HG03575 (cell line): ENCODE results near the gene OR52N2.

Experiments used
- ATAC-seq: cut with Tn5 transposase; IDR thresholded peaks from one replicate; pipeline ENCODE4 v1.9.1; 2021; ENCODE audit not compliant: unreplicated experiment, insufficient number of reproducible peaks, low FRiP score; ENCODE audit errors: extremely low read depth

OR52N2 gene

DNA sequence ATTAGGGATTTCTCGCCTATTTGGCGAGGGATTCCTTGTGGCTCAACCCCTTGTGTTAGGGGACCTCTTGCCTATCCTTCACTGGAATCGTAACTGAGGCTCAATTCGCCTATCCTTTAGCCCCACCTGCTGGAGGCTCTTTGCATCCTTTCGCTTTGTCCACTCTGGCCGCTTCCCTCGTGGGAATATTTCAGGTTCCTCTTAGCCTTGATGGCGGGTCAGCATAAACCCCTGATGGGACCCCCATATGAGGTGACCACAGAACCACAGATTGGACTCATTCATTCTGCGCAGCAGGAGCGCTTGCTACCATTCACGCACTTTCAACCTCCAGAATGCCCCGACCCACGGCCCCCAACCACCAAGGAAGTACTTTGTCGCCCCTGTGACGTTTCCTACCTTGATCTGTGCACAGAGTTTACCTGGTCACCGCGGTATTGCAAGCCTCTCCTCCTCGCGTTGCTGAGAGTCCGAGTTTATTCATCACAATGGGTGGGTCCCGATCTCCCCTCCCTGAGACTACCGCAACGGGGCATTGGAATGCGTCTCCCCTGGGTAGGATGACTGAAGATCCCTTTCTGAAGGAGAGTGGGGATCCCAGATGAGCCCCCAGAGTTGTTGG lies at the start of gene OR52N2:
Gene OR52N2 (plus strand): TSS at position 425 of the 622 bp plus-strand sequence. CDS start 11,412 bp downstream, outside the sequence.
- peak; percentile 96 for ATAC-seq

DNA sequence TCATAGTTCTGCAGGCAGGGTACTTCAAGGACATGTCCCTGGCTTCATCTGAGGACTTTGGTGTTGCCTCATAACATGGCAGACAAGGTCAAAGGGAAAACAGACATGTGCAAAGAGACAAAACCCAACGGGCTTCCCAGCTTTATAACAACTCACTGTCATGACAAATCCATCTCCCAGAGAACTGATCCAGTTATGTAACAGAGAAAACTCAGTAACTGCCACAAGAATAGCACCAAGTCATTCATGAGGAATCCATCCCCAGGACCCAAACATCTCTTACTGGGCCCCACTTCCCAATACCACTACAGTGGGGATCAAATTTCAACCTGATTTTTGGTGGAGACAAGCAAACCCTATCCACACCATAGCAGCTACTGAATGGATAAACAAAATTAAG lies 41.7 kb upstream of the OR52N2 start:
- no peak for ATAC-seq

DNA sequence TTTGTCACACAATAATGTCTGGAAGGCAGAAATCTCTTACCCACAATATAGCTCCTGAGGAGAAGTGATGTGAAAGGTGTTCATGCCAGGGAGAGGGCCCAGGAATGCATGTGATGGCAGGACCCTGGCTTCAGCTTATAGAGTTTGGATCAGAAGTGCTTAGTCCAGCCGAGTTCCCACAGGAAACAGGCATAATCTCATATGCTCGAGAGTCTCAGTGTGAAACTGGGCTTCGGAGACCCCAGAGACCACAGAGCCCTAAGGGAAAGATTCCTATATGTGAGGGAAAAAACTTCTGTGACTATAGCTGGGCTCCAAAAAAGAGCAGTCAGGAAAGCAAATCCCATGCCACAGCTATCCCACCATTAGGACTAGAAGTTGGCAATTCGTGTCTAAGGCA lies 25.5 kb upstream of the OR52N2 start, which contains the start of gene OR52N5:
Gene OR52N5 (minus strand): TSS at position 101 of the 400 bp plus-strand sequence. CDS start 4,721 bp downstream, outside the sequence.
- no peak for ATAC-seq

DNA sequence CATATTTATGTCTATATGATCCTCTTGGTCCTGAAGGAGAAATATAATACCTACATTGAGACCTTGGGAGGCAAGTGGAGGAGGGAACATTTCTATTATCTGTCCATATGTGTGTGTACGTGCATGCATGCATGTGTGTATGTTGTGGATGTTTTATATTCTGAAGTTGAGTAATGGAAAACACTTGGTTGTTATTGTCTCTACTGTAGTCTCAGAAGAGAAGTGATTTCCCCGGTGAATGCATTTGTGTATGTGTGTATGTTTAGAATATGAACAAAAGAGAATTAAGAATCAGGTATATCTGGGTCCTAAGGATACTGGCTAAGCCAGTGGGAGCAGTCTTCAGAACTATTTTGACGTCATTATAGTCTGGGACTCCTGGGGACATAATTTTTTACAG lies 17.6 kb upstream of the OR52N2 start, which contains the start of gene OR52N1:
Gene OR52N1 (minus strand): TSS at position 101 of the 400 bp plus-strand sequence. CDS start 2,449 bp downstream, outside the sequence.
- ATAC-seq: no peak

DNA sequence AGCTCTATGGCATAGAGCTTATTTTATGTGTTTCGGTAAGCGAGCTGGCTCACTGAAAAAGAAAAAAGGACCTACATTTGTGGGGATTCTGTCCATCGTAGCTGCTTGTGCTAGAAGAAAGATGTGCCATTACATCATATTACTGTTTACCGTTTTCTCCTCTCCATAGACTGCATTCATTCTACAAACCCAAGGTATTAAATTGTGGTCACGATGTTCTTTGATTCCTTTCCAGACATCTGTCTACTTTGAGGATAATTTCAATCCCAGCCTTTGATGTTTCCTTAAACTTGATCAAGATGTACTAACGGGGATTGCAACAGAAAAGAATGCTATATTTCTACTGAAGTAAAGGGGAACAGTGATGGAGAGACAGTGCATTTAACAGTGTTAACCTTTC lies 12.2 kb upstream of the OR52N2 start:
- no peak for ATAC-seq

DNA sequence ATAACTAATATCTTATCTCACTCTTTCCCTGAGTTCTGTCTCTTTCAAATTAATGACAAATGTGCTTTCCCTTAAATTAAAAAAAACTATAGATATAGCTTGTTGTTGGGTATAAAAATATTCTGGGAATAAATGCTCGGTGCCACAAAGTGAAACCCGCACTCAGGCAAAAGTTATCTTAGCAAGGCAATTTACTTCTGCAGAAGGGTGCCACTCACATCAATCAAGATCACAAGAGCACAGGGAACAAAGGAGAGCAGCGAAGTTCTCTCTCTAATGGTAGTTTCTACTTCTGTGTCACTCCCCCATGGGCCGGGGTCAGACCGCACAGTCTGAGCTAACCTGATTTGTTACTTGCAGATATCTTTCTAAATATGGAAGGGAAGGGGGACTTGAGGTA lies 4.7 kb upstream of the OR52N2 start:
- ATAC-seq: no peak

DNA sequence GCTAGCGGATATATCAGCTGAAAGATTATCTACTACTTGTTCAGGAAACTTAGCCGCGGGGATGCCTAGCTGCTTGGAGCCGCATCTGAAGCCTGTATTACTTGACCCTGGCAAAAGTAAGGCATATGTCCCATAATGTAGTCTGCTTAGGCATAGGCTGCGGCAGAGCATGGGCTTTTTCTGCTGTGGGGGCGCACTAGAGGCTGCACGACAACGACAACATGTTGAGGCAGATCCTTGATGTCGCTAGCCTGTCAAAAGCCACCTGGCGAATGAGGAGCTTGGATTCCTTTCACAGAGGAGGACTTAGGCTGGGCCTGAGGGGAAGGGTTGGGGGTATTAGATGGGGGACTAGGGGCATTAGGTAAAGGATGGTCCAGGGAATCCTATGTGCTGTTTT lies 1.1 kb upstream of the OR52N2 start:
- ATAC-seq: no peak

DNA sequence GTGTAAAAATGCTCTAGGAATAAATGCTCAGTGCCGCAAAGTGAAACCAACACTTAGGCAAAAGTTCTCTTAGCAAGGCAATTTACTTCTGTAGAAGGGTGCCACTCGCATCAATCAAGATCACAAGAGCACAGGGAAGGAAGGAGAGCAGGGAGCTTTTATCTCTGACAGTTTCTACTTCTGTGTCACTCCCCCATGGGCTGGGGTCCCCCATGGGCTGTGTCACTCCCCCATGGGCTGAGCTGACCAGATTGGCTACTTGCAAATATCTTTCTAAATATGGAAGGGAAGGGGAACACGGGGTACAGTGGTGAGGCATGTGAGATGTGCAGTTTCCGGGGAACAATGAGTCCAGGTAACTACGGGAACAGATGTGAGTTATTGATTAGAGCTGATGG lies 397 bp downstream of the OR52N2 start:
- no peak for ATAC-seq

DNA sequence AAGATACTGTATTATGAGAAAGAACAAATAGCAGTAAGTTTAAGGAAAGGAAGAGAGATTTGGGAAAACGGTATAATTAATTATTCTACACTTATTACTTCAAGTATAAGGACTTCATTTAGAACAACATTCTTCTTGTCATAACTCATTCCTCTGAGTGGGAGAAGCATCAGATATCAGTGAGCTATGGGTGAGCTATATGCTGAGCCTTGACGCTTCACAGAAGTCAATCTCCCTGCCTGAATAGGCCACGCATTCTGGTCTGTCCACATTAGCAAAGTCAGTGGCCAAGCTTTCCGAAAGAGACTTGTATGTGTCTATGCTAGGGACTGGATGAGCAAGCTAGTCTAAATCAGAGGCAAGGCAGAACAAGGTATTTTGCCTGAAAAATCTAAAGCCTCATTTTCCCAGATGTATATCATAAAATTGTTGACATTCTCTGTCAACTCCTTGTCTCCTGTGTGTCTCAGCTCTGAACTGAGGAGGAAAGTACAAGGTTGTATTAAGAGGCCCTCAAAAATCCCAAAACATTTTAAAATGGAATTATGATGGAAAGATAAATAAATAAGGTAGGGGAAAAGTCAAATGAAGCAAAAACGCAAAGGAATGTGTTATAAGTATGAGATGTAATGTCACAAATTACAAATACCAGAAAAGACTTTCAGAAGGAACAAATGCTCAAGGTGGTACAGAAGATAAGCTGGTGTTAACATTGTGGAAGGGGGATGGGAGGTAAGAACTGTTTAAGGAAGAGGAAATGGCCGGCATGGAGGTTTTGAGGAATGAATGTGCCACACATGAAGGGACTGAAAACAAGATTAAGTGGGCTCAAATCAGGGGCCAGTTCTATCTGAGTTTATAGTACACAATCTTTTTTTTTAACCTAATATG lies 1.4 kb downstream of the OR52N2 start:
- no peak for ATAC-seq

DNA sequence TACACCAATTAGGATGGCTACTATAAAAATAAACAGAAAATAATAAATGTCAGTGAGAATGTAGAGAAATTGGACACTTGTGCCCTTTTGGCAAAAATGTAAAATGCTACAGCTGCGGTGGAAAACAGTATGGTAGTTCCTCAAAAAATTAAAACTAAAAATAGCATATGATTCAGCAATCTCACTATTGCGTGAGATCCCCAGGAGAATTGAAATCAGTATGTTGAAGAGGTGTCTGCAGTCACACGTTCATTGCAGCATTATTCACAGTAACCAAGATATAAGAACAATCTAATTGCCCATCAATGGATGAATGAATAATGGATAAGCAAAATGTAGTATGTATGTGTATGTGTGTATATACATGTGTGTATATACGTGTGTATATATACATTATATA lies 6.8 kb downstream of the OR52N2 start:
- no peak for ATAC-seq

DNA sequence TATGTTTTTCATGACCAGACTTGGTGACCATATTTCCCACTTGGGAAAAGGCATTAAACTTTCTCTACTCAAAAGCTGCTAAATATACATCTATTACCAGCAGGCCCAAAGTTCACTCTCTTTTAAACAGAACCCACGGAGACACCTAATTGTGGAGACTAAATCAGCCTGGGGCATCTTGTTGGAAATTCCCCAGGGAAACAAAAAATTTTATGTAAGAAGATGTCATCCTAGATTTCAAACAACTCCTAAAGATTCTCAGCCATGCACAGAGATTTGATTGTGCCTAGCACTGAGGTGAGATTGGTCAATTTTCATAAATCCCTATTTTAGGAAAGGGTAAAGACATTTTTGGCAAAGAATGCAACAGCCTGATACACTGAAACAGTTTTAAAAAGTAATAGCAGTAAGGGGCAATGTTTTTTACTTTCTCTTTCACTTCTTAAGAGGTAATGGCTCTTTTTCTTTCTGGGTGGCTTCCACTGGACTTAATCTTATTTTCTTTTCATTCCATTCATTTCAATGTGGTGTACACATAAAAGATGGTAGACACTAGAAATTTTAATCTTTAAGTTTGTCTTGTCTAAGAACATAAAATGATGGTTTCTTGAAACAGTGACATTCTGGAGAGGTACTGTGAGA lies 9.6 kb downstream of the OR52N2 start:
- no peak for ATAC-seq

DNA sequence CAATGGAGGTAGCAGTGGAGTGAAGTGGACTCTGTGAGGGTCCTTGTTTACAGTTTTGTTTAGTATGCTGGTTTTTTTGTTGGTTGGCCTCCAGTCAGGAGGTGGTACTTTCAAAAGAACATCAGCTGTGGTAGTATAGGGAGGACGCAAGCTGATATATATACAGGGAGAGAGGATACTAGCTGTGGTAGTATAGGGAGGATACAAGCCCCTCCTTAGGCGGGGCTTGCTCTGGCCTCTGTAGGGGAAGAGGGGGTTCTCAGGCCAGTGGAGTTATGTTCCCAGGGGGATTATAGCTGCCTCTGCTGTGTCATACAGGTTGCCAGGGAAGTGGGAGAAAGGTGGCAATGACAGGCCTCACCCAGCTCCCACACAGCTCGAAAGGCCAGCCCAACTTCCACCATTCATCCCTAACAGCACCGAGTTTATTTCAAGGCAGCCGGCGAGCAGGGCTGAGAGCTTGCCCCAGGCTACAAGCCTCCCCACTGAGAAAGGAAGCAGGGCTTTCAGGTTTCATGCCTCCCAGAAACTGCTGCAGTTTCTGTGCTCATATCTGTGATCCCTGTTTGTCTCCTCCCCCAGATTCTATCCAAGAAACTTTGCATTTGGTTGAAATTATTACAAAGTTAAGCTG lies 22.6 kb downstream of the OR52N2 start:
- ATAC-seq: no peak

DNA sequence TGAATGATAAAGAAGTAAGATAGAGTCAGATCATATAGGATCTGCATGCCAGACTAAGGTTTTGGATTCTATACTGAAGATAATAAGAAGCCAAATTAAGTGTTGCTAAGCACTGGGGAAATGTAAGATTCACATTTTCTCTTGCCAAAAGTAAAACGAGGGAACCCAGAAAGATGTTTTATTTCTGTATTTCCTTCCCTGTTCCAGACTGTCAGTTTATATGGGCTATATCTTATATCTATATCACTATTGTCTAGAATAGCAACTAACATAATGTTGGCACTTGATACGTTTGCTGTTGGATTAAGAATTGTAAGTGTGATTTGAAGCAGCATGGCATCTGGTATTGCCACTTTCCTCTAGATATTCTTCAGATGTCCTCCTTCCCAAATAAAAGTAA lies 24.7 kb downstream of the OR52N2 start:
- no peak for ATAC-seq

DNA sequence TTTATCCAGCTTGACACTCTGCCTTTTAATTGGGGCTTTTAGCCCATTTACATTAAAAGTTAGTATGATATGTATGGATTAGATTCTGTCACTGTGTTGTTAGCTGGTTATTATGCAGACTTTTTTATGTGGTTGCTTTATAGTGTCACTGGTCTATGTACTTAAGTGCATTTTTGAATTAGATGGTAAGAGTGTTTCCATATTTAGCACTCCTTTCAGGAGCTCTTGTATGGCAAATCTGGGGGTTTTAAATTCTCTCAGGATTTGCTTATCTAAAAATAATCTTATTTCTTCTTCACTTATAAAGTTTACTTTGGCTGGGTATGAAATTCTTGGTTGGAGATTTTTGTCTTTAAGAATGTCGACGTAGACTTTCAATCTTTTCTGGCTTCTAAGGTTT lies 29.0 kb downstream of the OR52N2 start:
- no peak for ATAC-seq

DNA sequence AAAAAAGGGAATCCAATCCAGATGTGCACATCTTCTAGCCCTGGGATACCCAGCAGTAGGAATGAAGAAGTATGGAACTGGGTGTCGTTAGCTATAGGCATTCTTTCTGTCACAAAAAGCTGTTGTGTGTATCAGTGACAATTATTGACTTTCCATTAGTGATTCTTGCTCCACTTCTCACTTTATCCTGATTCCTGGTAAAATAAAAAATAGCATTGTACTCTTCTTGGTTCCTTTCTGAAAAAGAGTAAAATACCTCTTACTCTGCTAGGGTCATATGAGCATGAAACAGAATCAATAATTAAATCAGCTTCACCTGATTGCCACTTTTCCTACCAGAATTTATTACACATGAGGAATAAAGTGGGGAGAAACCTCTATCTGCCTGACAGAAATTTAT lies 33.1 kb downstream of the OR52N2 start, which contains the start of gene OR52E6:
Gene OR52E6 (minus strand): TSS at position 101 of the 400 bp plus-strand sequence. CDS start 0 bp downstream, at position 101.
- no peak for ATAC-seq

DNA sequence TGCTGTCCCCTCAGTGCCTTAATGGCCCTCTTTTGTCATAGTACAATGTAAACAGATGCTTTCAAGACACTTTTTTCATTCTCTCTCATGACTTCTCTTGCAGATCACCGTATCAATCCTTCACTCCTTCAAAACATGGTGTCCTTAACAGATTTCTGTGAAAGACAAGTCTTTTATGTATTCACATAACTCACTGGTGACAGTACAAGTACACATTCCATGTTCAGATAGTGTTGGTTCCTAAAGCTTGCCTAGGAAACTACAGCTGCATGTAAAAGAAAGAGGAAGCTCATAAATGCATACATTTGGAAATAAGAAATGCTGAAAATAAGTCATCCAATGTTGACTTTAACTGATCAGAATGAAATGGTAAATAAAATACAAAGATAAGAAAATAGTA lies 38.0 kb downstream of the OR52N2 start:
- no peak for ATAC-seq

DNA sequence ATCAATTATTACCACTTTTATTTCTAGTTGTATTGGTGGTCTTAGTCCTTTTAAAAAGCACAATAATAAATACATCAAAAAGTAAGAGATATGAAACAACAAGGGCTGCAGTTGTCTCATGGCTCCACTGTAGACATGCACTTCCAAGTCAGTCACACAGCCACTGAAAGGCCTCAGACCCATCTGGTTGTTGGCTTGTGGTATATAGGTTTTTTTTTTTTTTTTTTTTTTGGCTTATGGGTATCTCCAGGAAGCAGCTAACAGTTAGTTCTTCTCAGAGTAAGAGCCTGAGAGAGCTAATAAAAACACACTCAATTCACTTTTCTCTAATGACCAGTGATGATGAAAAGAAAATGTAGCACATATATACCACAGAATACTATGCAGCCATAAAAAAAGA lies 39.0 kb downstream of the OR52N2 start:
- no peak for ATAC-seq

DNA sequence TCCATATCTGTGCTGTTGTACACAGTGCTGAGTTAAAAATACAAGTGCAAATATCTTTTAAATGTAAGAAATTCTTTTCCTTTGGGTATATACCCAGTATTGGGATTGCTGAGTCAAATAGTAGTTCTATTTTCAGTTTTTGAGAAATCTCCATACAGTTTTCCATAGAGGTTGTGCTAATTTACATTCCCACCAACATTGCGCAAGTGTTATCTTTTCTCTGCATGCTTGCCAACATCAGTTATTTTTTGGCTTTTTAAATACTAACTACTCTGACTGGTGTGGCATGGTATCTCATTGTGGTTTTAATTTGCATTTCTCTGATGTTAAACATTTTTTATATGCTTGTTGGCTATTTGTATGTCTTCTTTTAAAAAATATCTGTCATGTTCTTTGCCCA lies 42.3 kb downstream of the OR52N2 start:
- ATAC-seq: no peak

DNA sequence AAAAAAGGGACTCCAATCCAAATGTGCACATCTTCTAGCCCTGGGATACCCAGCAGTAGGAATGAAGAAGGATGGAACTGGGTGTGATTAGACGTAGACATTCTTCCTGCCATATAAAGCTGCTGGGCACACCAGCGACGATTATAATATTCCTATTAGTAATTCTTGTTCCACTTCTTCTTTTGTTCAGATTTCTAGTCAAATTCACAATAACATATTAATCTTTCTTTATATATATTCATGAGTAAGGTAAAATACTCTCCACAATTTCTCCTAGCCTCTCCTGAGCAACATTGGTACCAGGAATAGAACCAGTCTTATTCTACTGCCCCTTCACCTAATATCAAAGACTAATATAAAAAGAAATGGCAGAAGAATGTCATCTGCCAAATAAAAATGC lies 48.9 kb downstream of the OR52N2 start, which contains the start of gene OR52E8:
Gene OR52E8 (minus strand): TSS at position 101 of the 400 bp plus-strand sequence. CDS start 0 bp downstream, at position 101.
- ATAC-seq: no peak
